Endothelial cell of umbilical vein (primary cell): Measurements from ENCODE around the gene VSTM4. TPM values are rescaled to one million over a fixed set of nuclear protein-coding genes. Genes with fewer than 3 reads are reported as not detected.

Experiments
- BruUV-seq: library from RNA; stranded (reverse); fragments of 400-500 nt; replicated peaks from 2 replicates; lab custom pipeline; 2021; lab: Mats Ljungman, UMichigan
- CTCF ChIA-PET: fragments of 300-600, 350-600 bp; sonication (Branson Sonifier 250); formaldehyde crosslinking; loops from one replicate; lab custom pipeline; 2021; ENCODE audit warnings: antibody characterized with exemption, inconsistent platforms; lab: Charles Lee
- POLR2A ChIA-PET: fragments of 300-600, 350-600 bp; sonication (Branson Sonifier 250); formaldehyde crosslinking; loops from one replicate; lab custom pipeline; 2021; ENCODE audit warnings: antibody characterized with exemption, inconsistent platforms; lab: Charles Lee
- DNase-seq: peaks from one replicate; pipeline ENCODE4 v3.0.0-alpha.2; 2011; ENCODE audit warnings: low read depth, low spot score
- FAIRE-seq: peaks from 2 replicates; lab custom pipeline; 2011; peaks lifted over from hg19 to GRCh38; lab: Jason Lieb, UNC
- H2AFZ ChIP-seq: 2 replicates; pipeline ENCODE4 v1.6.0; 2012; ENCODE audit warnings: low read depth, low read length, control low read depth, inconsistent platforms
- H3K27ac ChIP-seq: 2 replicates; pipeline ENCODE4 v1.5.1; 2011; ENCODE audit warnings: low read depth, mild to moderate bottlenecking, control low read depth, low read length, moderate library complexity; ENCODE audit not compliant: insufficient read depth
- H3K27me3 ChIP-seq, 2 experiments: 2 replicates each; pipeline versions ENCODE4 v1.6.0 to v1.6.1; 2011; ENCODE audit warnings: low read length in 2 of 2, mixed read lengths in 1 of 2; ENCODE audit not compliant: control insufficient read depth in 2 of 2, insufficient read depth in 2 of 2
- H3K36me3 ChIP-seq, 2 experiments: 2 replicates in 1 of 2; 3 replicates in 1 of 2; pipeline ENCODE4 v1.5.1; 2011; ENCODE audit warnings: low read length in 2 of 2, mild to moderate bottlenecking in 1 of 2, moderate library complexity in 1 of 2; ENCODE audit not compliant: control insufficient read depth in 2 of 2, insufficient read depth in 2 of 2; ENCODE audit errors: extremely low read depth in 1 of 2
- H3K4me1 ChIP-seq: 3 replicates; pipeline ENCODE4 v1.5.1; 2011; ENCODE audit warnings: mild to moderate bottlenecking, low read length; ENCODE audit not compliant: control insufficient read depth, insufficient read depth; ENCODE audit errors: extremely low read depth
- H3K4me2 ChIP-seq: 2 replicates; pipeline ENCODE4 v1.6.1; 2011; ENCODE audit warnings: low read length, control low read depth, mixed read lengths; ENCODE audit not compliant: insufficient read depth
- H3K4me3 ChIP-seq, 3 experiments: fragments of 200-600 bp in 1 of 3; sonication (generic), shearing (Covaris generic) in 1 of 3; replicated peaks in 1 of 3; 2 replicates each; pipeline ENCODE4 v1.5.1; 2011 to 2016; ENCODE audit warnings: control low read depth in 3 of 3, low read length in 3 of 3, mild to moderate bottlenecking in 2 of 3, inconsistent platforms in 1 of 3, low read depth in 1 of 3, moderate library complexity in 1 of 3; ENCODE audit not compliant: insufficient read depth in 1 of 3
- H3K79me2 ChIP-seq: 2 replicates; pipeline ENCODE4 v1.6.0; 2012; ENCODE audit warnings: low read length, inconsistent platforms; ENCODE audit not compliant: control insufficient read depth, insufficient read depth
- H3K9ac ChIP-seq: replicated peaks from 2 replicates; pipeline ENCODE3; 2011; ENCODE audit warnings: low read length, control low read depth; ENCODE audit not compliant: insufficient read depth; ENCODE audit errors: extremely low read depth
- H3K9me1 ChIP-seq: replicated peaks from 3 replicates; pipeline ENCODE4 v1.6.0; 2011; ENCODE audit warnings: mild to moderate bottlenecking, low read length; ENCODE audit not compliant: control insufficient read depth, insufficient read depth; ENCODE audit errors: extremely low read depth
- H3K9me3 ChIP-seq: replicated peaks from 2 replicates; pipeline ENCODE4 v1.5.1; 2012; ENCODE audit warnings: low read length, inconsistent platforms; ENCODE audit not compliant: control insufficient read depth, insufficient read depth
- H4K20me1 ChIP-seq: replicated peaks from 2 replicates; pipeline ENCODE3; 2011; ENCODE audit warnings: mild to moderate bottlenecking, low read length; ENCODE audit not compliant: control insufficient read depth, insufficient read depth; ENCODE audit errors: extremely low read depth
- EZH2 ChIP-seq: IDR thresholded peaks from 2 replicates; pipeline ENCODE4 v1.6.1; 2012; ENCODE audit warnings: borderline replicate concordance, low read depth, mild to moderate bottlenecking, moderate library complexity, low read length, inconsistent platforms; ENCODE audit not compliant: severe bottlenecking
- FOS ChIP-seq: IDR thresholded peaks from 2 replicates; pipeline ENCODE4 v1.6.1; 2011; ENCODE audit warnings: mild to moderate bottlenecking, low read length, moderate library complexity, borderline replicate concordance; ENCODE audit not compliant: insufficient read depth
- GATA2 ChIP-seq: IDR thresholded peaks from 2 replicates; pipeline ENCODE4 v1.7.0; 2011; ENCODE audit warnings: low read depth, mild to moderate bottlenecking, moderate library complexity, mixed read lengths, low read length; ENCODE audit not compliant: insufficient read length, insufficient read depth
- dilution Hi-C: fragments of 300-500 bp; cut with MboI; formaldehyde crosslinking; loops from one replicate; pipeline ENCODE4 v1.15.0; 2019; ENCODE audit warnings: low sequenced_read_pairs; ENCODE audit not compliant: extremely low pct_ligation_motif_present
- intact Hi-C: fragments of 100-400 bp; cut with micrococcal nuclease; formaldehyde crosslinking; loops from one replicate; pipeline ENCODE4 v1.10.0; 2022
- polyA plus RNA-seq, 4 experiments: library from polyadenylated mRNA; depleted of rRNA in 3 of 4; stranded (reverse) in 3 of 4; unstranded in 1 of 4; fragments of >200 nt; gene quantifications; 2 replicates each; pipeline versions ENCODE4 v1.2.1 to v1.2.3, GENCODE V29; 2011 to 2012; ENCODE audit warnings: missing spikeins in 1 of 4
- total RNA-seq: library from RNA; stranded (reverse); gene quantifications from 2 replicates; pipeline ENCODE4 v1.2.3, GENCODE V29; 2021
- TF ChIP-seq, protein P1 (sequence below): IDR thresholded peaks from 2 replicates; pipeline ENCODE4 v1.6.1; 2011; ENCODE audit not compliant: insufficient read depth, insufficient read length

The VSTM4 gene
- total and polyA plus RNA-seq, 2 donors (not counting 3 experiments of a cell fraction or from before 2014, with no cell fraction given) = 0.07 TPM

DNA sequence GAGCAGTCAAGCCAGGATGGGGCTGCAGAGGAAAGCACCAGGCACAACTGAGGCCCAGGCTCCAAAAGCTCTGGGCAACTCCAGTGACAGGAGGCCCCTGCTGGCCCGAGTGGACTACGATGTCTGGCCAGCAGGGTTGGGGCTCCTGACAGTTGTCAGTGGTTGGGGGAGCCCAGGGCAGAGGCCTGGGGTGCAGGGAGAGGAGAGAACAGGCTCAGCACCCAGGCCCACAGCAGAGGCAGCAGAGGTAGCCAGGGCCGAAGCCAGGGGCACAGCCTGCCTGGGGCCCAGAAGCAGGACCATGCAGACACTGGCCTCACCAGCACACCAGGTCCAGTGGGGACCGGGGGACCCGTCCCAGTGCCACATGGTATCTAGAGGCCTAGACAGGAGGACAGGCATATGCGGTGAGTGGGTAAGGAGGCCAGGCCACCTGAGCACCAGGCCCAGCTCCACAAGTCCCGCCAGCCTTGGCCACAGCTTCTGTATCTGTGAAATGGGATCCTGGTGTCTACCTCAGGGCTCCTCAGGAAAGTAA is 129.6 kb downstream of the VSTM4 start:
- no peaks in the 10 kb centered on the region for H3K4me1 ChIP-seq
- no peaks in the 10 kb centered on the region for H4K20me1 ChIP-seq
- no peak for TF ChIP-seq GATA2
- TF ChIP-seq, protein P1, sequence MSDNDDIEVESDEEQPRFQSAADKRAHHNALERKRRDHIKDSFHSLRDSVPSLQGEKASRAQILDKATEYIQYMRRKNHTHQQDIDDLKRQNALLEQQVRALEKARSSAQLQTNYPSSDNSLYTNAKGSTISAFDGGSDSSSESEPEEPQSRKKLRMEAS = no peak
- no peak overlapping the region for H2AFZ ChIP-seq
- no peak overlapping the region for H3K4me2 ChIP-seq
- CTCF ChIA-PET = interaction anchor here (1.7 kb wide), 1 partner anchor 39 kb away, joined by 4 read pairs; no protein-coding TSS in a partner anchor
- H3K36me3 ChIP-seq = no peaks in the 10 kb centered on the region
- dilution Hi-C loops = no loop called here
- no peak overlapping the region for H3K27ac ChIP-seq
- DNase-seq (no peak), FAIRE-seq (no peak)
- H3K27me3 ChIP-seq = peaks cover 0 to 4% of the 10 kb centered on the region in 2 experiments
- H3K9me3 ChIP-seq = no peaks in the 10 kb centered on the region
- POLR2A ChIA-PET = no interaction called here
- BruUV-seq = no TSS peak
- H3K79me2 ChIP-seq = no peaks in the 10 kb centered on the region
- no peak overlapping the region for H3K9ac ChIP-seq
- no peaks in the 10 kb centered on the region for H3K9me1 ChIP-seq
- intact Hi-C loops = no loop called here
- no peak overlapping the region for H3K4me3 ChIP-seq

DNA sequence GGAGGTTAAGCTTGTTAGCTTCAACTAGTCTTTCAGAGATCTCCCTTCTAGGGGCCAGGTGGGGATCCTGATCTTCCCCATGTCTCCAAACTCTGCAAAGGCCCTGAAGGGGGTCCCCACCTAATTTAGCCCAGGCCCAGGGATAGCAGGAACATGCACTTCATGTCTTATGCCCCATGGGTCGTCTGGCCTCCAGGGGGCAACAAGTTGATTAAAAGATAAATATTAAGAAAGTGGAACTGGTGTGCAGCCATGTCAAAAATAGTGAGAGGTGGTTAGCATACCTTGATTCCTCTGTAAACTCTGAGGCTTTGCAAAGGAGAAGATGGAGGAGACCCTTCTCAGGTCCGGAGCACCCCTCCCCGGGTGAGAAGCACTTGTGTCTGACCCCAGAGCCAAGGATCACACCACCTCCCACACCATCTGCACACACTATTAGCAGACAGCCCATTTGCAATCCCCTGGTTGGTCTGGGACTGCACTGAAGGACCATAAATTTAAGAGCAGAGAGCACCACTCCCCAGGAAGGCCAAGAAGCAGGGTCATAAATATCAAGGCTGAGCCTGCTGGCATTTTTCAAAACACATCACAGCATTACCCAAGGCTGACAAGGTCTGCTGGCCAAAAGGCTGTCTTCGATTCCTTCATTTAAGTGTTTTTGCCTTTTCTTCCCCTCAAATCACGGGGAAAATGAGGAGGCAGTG is 131.5 kb downstream of the VSTM4 start:
- CTCF ChIA-PET = interaction anchor here (1.0 kb wide), 1 partner anchor 11 kb away, joined by 3 read pairs; no protein-coding TSS in a partner anchor
- Histone ChIP-seq H3K79me2 (no peaks in the 10 kb centered on the region), H3K4me2 (no peak overlapping the region), H2AFZ (no peak overlapping the region), H4K20me1 (no peaks in the 10 kb centered on the region), H3K9me1 (no peaks in the 10 kb centered on the region), H3K4me1 (no peaks in the 10 kb centered on the region), H3K27ac (no peak overlapping the region), H3K9ac (no peak overlapping the region), H3K27me3 (no peaks in the 10 kb centered on the region), H3K36me3 (no peaks in the 10 kb centered on the region), H3K9me3 (no peaks in the 10 kb centered on the region), H3K4me3 (no peak overlapping the region)
- no peak for TF ChIP-seq FOS
- TF ChIP-seq EZH2 = no peak
- FAIRE-seq (no peak), DNase-seq (no peak)
- POLR2A ChIA-PET = no interaction called here
- BruUV-seq = no TSS peak
- intact Hi-C loops (no loop called here), dilution Hi-C loops (no loop called here)
